GM19452 (cell line): ENCODE results near the gene RBM4.
"Not testable (repeated sequence)": the region's sequence is repeated elsewhere in the genome, so short reads cannot be mapped to it uniquely, and the experiment has no call there.

ENCODE experiments used
- ATAC-seq: cut with Tn5 transposase; IDR thresholded peaks from one replicate; pipeline ENCODE4 v1.9.1; 2021; ENCODE audit not compliant: unreplicated experiment

Gene RBM4, protein sequence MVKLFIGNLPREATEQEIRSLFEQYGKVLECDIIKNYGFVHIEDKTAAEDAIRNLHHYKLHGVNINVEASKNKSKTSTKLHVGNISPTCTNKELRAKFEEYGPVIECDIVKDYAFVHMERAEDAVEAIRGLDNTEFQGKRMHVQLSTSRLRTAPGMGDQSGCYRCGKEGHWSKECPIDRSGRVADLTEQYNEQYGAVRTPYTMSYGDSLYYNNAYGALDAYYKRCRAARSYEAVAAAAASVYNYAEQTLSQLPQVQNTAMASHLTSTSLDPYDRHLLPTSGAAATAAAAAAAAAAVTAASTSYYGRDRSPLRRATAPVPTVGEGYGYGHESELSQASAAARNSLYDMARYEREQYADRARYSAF

GRCh38 chr11:66638177-66639065 lies at the start of gene RBM4:
RBM4 (plus strand) TSS chr11:66638703; CDS start chr11:66639712, 1,009 bp downstream.
- ATAC-seq, result peak; percentile 93

GRCh38 chr11:66589315-66589714 lies 49.2 kb upstream of the RBM4 start:
- not testable (repeated sequence) for ATAC-seq

DNA sequence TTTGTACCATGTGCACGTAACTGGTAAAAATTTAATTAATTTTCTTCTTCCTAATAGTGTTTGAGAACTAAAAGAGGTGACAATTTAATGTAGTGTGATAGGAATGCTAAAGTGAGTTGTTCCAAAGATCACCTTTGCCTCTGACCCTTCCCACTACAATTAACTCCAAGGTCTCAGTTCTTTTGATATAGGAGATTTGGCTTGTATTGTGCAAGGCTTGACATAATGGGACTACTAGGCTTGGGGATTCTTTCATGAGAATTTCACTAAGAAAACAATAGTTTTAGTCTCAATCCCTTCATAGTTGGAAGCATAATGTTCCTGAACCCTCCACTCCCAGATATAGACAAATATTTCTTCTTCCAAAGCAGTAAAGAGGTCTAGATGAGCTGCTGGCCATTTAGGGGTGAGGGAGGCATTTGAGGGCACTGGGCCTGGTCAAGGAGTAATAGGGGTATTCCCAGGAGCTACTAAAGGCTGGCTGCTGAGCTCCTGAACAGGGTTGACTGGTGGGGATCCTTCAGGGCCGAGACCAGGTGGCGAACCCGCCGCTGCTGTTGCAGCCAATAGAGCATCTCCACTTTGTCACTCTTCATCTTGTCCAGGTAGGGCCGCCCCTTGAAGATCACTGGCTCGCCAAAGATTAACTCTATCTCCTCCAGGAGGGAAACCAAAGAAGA lies 48.4 kb upstream of the RBM4 start:
- no peak for ATAC-seq

- no peak for ATAC-seq
These were observed 47.3 kb upstream of the RBM4 start for GRCh38 chr11:66591175-66591574.

DNA sequence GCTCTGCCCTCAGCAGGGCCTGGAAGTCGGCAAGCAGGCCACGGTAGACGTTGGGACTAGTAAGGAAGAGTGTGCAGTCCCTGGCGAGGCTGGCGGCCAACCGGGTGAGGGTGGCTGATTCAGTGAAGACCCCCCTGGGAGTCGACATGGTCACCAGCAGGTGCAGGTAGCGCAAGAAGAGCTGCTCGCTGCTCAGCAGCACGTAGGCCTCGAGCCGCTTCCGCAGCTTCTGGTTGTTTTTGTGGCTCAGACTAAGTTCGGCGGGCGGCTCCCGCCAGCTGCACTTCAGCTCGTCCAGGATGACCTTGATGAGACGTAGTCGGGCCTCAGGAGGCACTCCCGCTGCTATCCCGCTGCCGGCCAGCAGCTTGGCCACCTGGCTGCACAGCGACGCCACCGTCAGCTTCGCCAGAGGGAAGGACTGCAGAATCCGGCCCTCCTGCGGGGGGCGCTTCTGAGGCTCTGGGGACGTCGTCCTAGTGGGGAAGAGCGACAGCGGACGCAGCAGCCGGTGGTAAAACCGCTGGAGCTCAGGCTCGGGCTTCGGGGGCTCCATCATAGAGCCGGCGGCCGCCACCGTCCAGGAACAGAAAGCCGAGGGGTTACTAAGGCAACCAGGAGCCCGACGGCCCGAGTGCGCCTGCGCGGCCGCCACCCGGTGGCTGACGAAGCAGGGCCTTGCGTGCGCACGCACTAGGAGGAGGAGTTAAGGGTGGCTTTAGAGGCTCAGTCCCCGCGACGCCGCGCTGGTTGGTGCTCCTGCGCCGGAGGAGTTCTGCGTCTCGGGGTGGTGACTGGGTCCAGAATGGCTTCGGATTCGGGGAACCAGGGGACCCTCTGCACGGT lies 45.8 kb upstream of the RBM4 start, which contains the start of the genes CCDC87 and CCS:
TSS of gene CCDC87 (minus strand) at position 607 of the 846 bp plus-strand sequence. CDS start at position 559, 48 bp downstream.
TSS of gene CCS (plus strand) at position 729 of the 846 bp plus-strand sequence. CDS start at position 806, 77 bp downstream.
- ATAC-seq, result peak; percentile 91

DNA sequence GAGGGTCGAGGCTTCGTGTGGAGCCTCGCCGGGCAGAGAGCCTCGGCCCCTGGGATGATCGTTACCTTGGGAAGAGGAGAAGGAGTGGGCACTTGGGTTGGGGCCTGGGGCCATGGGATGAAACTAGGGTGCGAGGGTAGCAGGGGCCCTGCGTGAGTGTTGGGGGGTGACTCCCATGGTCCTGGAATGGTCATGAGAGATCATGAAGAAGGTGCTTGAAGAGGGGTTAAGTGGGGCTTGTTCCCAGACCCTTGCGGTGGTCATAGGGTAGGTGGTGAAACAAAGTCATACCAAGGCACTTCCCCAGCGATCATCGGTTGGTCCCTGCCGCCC lies 45.2 kb upstream of the RBM4 start:
- no peak for ATAC-seq

DNA sequence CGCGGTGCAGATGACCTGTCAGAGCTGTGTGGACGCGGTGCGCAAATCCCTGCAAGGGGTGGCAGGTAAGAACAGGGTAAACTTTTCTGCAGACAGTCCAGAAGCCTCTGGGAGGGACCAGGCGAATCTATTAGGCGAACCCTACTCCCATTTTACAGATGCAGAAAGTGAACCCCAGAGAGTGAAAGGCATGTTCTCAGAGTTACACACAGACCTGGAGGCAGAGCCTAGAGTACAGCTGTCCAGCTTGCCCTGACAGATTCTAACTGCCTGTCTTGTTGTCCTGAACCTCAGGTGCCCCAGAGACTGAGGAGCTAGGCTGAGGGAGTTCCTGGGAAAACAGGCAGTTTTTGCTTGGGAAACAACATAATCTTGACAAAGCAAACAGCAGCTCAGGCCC lies 44.9 kb upstream of the RBM4 start:
- ATAC-seq, result no peak

DNA sequence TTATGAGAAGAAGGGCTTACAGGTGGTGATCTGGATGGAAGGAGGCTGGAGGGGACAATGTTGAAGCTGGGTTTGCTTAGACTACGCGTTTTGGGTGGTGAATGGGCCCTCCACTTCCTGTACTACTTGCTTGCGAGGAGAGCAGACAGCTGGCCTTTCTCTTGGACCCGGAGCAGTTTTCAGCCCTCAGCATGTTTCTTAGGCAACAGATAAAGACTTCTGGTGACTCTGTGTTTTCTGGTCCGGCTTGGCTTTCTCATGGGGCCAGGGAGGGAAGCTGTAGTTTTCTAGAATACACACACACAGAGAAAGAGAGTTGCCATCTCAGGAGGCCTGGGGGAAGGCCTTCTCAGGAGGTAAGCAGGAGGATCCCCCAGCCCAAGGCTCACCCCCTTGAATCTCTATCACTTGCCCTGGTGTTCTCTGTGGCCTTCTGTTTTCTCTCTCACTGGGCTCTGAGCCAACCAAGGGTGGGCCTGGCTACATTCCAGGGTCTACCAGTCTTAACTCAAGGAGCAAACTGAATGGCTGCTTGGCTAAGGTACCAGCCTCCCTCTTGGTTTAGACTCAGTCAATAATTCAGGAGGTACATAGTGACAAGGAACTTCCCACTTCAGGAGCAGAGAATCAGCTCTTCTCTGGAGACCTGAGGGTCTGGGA lies 43.1 kb upstream of the RBM4 start:
- ATAC-seq, result no peak

DNA sequence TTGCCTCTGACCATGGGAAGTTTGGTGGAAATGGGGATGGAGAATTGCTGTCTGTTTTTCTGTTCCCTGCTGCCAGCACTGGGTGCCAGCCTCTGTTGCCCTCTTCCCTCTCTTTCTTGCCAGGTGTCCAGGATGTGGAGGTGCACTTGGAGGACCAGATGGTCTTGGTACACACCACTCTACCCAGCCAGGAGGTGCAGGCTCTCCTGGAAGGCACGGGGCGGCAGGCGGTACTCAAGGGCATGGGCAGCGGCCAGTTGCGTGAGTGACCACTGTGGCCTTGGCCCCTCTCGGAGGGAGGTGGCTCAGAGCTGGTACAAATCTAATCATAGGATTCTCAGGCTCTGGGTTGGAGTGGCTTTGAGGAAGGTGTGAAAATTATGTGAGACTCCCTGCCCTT lies 39.5 kb upstream of the RBM4 start:
- no peak for ATAC-seq

GRCh38 chr11:66600219-66600618 lies 38.3 kb upstream of the RBM4 start:
- no peak for ATAC-seq

DNA sequence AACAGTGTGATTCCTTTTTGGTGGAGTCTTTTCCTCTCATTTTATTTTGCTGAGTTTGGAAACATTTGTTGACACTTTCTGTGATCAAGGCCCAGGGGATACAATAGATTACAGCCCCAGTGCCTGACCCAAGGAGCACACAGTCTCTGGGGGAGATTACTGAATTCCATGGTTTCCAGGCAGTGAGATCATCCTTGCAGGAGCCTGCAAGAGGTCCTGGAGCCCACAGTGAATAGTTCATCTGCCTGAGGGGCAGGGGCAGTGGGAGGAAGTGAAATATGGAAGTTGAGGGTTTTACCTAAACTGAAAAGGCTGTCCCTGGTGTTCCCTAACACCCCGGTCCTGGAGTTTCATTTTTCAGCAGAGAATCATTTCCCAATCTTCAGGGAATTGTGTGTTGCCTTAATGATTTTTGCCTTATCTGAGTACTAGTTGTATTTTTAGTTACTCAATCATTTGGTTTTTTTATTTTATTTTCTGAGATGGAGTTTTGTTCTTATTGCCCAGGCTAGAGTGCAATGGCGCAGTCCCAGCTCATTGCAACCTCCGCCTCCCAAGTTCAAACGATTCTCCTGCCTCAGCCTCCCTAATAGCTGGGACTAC lies 37.8 kb upstream of the RBM4 start:
- no peak for ATAC-seq

- no peak for ATAC-seq
These were observed 35.4 kb upstream of the RBM4 start for GRCh38 chr11:66603072-66603471.

GRCh38 chr11:66604155-66604554 lies 34.3 kb upstream of the RBM4 start:
- no peak for ATAC-seq

GRCh38 chr11:66606608-66607007 lies 31.9 kb upstream of the RBM4 start:
- not testable (repeated sequence) for ATAC-seq

DNA sequence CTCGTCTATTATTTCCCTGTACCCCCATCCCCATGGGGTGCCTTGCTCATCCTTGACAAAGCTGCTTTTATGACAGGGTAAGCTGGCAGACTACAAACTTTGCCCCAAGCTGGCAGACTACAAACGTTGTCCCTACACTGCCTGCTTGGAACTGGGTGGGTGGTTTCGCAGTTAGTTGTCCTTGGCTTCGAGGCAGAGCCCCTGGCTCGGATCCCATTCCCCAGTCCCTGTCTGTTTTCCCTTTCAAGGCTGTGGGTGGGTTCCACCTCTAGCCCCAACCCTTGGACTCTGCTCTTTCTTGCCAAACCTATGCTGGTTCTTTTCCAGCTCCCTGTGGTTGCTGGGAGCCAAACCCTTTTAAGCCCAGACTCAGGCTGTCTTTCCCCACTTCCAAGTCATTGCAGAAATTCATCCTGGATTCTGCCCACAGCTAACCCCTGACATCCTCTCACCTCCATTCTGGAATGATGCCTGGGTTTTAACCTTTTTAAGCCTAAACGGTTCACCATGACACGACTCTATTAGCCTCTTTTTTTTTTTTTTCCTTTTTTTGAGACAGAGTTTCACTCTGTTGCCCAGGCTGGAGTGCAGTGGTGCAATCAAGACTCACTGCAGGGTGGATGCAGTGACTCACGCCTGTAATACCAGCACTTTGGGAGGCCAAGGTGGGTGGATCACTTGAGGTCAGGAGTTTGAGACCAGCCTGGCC lies 31.2 kb upstream of the RBM4 start:
- ATAC-seq, result no peak

GRCh38 chr11:66609721-66610617 lies 28.5 kb upstream of the RBM4 start:
- ATAC-seq, result no peak

GRCh38 chr11:66612458-66612857 lies 26.0 kb upstream of the RBM4 start:
- no peak for ATAC-seq

DNA sequence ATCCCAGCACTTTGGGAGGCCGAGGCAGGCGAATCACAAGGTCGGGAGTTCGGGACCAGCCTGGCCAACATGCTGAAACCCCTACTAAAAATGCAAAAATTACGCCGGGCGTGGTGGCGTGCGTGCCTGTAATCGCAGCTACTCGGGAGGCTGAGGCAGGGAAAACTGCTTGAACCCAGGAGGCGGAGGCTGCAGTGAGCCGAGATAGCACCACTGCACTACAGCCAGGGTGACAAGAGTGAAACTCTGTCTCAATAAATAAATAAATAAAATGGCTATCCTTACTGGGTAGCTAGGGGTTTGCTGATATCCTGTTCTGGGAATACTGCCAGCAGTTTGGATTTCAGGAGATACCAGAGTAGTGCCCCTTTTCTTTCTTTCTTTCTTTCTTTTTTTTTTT lies 24.4 kb upstream of the RBM4 start:
- ATAC-seq, result no peak
